ENCODE data around the gene BTBD19. TPM values are rescaled to one million over a fixed set of nuclear protein-coding genes. Genes with fewer than 3 reads are reported as not detected.

The BTBD19 gene
- total and polyA plus RNA-seq, 2 of the 4 experiments (the other 2 are of a cell fraction) = 0.90 to 17.2 TPM

- intact Hi-C loops (cut with micrococcal nuclease) = no loop called here
- Histone ChIP-seq H3K4me3 (ENCODE audit: insufficient read depth, low read depth, low read length) (no peak overlapping the region), H3K23ac (ENCODE audit: low read depth, low read length) (no peak overlapping the region), H3K9me3 (ENCODE audit: control insufficient read depth, insufficient read depth, low read length) (no peaks in the 10 kb centered on the region), H3K4me1 (ENCODE audit: control insufficient read depth, insufficient read depth, low read length) (no peaks in the 10 kb centered on the region), H3K36me3 (ENCODE audit: control insufficient read depth, insufficient read depth, low read length) (peaks cover 10% of the 10 kb centered on the region), H4K20me1 (ENCODE audit: insufficient read depth, low read length) (no peaks in the 10 kb centered on the region), H3K9me1 (ENCODE audit: insufficient read depth, low read length) (0 out of 2 replicates have a peak, but pooled peaks cover 4% of the 10 kb centered on the region), H3K27me3 (ENCODE audit: control insufficient read depth, insufficient read depth, low read length) (no peaks in the 10 kb centered on the region), H3K79me1 (ENCODE audit: low read depth in 1 of 2, low read length in 2 of 2) (peaks cover 0 to 2% of the 10 kb centered on the region in 2 experiments; a peak in 1 of 4 replicates), H3K18ac (ENCODE audit: low read depth, low read length) (no peak overlapping the region), H2BK120ac (ENCODE audit: low read depth, low read length) (no peak overlapping the region), H2AK9ac (replicated peaks; ENCODE audit: low read depth, low read length, poor library complexity) (no peak overlapping the region), H3K4ac (ENCODE audit: low read depth, low read length) (no peak overlapping the region), H3K56ac (ENCODE audit: extremely low read depth, insufficient read depth, low read length) (no peak overlapping the region), H2AFZ (replicated peaks; ENCODE audit: low read length, poor library complexity) (no peak overlapping the region), H3K14ac (replicated peaks; ENCODE audit: low read depth, low read length) (no peak overlapping the region), H4K8ac (ENCODE audit: low read depth in 2 of 2, low read length in 2 of 2) (no peak overlapping the region), H2BK20ac (ENCODE audit: low read depth, low read length) (no peak overlapping the region), H2BK15ac (ENCODE audit: low read depth, low read length) (no peak overlapping the region), H3K4me2 (ENCODE audit: low read depth, low read length) (no peak overlapping the region), H4K91ac (ENCODE audit: insufficient read depth, low read depth, low read length) (no peak overlapping the region), H2BK5ac (ENCODE audit: low read depth, low read length, poor library complexity, severe bottlenecking) (no peak overlapping the region), H3K27ac (ENCODE audit: insufficient read depth, low read length) (no peak overlapping the region), H3K9ac (ENCODE audit: low read depth, low read length) (no peak overlapping the region), H2AK5ac (ENCODE audit: low read depth, low read length) (no peak overlapping the region), H4K5ac (ENCODE audit: low read depth, low read length) (no peak overlapping the region)
- in situ Hi-C loops (cut with MboI; ENCODE audit: low sequenced_read_pairs) = loop anchor here (25.0 kb wide), 1 partner anchor 132 kb away; the partner anchor contains the start of gene EIF2B3
- dilution Hi-C loops (cut with HindIII; ENCODE audit: low sequenced_read_pairs, unreplicated experiment) = no loop called here
- no TSS peak for BruUV-seq (replicated peaks)
- ChIA-PET CTCF (no interaction called here), POLR2A (ENCODE audit: unreplicated experiment) (no interaction called here)
- ATAC-seq (ENCODE audit: low read depth) (no peak), DNase-seq (no peak)
- TF ChIP-seq ELK1 (IDR thresholded peaks at IDR 0.05; ENCODE audit: borderline replicate concordance, low read depth, low read length) (no peak), CEBPB (IDR thresholded peaks at IDR 0.05; ENCODE audit: low read depth, low read length) (no peak), MAZ (IDR thresholded peaks at IDR 0.05; ENCODE audit: borderline replicate concordance, low read depth, low read length) (no peak), MAFK (IDR thresholded peaks at IDR 0.05; ENCODE audit: low read depth, low read length) (no peak), RCOR1 (IDR thresholded peaks at IDR 0.05; ENCODE audit: insufficient replicate concordance, low read length) (no peak), MXI1 (IDR thresholded peaks at IDR 0.05; ENCODE audit: borderline replicate concordance, low read depth, low read length) (no peak), CTCF (conservative IDR thresholded peaks at IDR 0.05; ENCODE audit: low read depth, low read length) (no peak), USF2 (IDR thresholded peaks at IDR 0.05; ENCODE audit: low read depth, low read length) (no peak), BHLHE40 (IDR thresholded peaks at IDR 0.05; ENCODE audit: low read depth, low read length) (no peak), POLR2A (IDR thresholded peaks at IDR 0.05; ENCODE audit: low read depth, low read length) (no peak), RAD21 (IDR thresholded peaks at IDR 0.05; ENCODE audit: low read length) (no peak)
- WGBS, 2 experiments (ENCODE audit: extremely low coverage in 2 of 2, insufficient read length in 1 of 2) = 86% methylated on average over 1 of the region's 1 CpG; no CpG with 5 or more reads in 1 of the 2 experiments
These were observed 46.6 kb downstream of the BTBD19 start for GRCh38 chr1:44854970-44855369.

Measured in IMR-90 (cell line).